ENCODE measurements around the gene FGD1.

GRCh38 chrX:54534271-54534670 lies 38.2 kb upstream of the FGD1 start:
- no peak for TF ChIP-seq EZH2 (IDR thresholded peaks at IDR 0.05)
- no peak for TF ChIP-seq CTCF (IDR thresholded peaks at IDR 0.05)

Measured in neural progenitor cell (in vitro differentiated cells).